ENCODE data around the gene COL4A6. TPM values are rescaled to one million over a fixed set of nuclear protein-coding genes. Genes with fewer than 3 reads are reported as not detected.

COL4A6 gene
- total RNA-seq = 4.2 and 13.4 TPM in 2 replicates

GRCh38 chrX:108438110-108438623 lies at the start of gene COL4A6:
COL4A6 (minus strand) TSS chrX:108438422; CDS start chrX:108438196, 226 bp downstream.

GRCh38 chrX:108439426-108439942 lies 1.3 kb upstream of the COL4A6 start, which contains the start of gene COL4A5:
COL4A5 (plus strand) TSS chrX:108439838; CDS start chrX:108440126, 288 bp downstream.

Other genes starting within 250 kb of the COL4A6 start
- 35.2 and 102 TPM in 2 replicates for gene COL4A5, start 1.4 kb upstream of the COL4A6 start, total RNA-seq

Measured in smooth muscle cell of bladder (primary cell).